ENCODE data around the gene SMIM22.

Gene SMIM22

DNA sequence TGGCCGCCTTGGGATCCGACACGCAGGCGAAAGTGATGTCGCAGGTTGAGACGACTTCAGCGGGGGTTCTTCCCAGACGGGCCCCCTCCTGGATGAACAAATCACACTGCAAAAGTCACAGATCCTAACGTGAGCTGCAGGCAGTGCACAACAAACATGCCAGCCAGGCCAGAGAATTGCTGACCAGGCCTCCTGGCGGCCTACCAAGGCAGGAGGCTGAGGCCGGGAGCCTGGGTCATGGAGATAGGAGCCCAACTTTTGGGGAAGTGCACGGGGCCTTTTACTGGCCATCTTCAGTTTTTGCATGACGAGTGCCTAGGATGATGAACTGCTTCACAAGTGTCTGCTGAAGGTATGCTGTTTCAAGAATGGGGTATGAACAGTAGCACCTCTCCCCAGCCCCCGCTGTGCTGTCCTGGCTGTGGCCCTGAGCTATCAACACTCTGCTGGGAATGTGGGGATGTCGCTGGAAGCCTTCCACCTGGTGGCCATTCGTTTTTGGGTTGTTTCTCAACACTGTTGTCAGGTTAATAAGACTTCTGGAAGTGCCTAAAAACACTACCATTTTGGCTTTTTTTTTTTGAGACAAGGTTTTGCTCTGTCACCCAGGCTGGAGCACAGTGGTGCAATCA is 19.5 kb downstream of the SMIM22 start:
- DNase-seq (ENCODE audit: low spot score) = no peak

DNA sequence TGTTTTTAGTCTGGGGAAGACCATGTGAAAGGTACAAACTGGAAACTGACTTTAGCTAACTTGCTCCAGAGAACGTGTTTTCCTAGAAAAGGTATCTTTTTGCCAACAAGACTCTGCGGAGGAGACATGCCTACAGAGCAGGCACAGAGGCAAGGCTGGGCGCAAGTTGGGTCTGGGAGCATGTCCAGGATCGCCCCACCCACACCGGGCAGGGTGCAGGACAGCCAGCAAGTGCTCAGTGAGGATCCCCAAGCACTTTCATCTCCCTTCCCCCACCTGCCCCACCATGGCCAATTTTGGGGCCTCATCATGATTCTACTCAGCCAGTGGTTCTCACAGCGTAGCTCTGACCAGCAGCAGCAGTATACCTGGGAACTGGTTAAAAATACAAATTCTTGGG is 25.5 kb downstream of the SMIM22 start:
- no peak for DNase-seq (ENCODE audit: low spot score)

DNA sequence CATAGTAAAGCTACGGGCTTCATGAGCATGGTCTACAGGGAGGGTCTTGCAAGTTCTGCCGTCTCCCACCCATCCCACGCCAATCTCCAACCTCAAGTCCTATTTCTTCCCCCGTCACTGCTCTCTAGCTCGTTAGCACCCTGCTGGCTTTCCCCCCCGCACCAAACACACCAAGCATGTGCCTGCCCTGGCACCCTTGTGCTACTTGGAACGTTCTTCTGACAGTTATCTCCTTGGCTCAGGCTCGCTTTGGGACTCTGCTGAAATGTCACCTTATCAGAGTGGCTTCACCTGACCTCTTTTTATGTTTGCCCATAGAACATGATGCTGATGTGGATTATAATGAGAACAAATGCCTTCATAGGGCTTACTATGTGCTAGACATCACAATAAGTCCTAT is 30.0 kb downstream of the SMIM22 start:
- DNase-seq (ENCODE audit: low spot score) = no peak

DNA sequence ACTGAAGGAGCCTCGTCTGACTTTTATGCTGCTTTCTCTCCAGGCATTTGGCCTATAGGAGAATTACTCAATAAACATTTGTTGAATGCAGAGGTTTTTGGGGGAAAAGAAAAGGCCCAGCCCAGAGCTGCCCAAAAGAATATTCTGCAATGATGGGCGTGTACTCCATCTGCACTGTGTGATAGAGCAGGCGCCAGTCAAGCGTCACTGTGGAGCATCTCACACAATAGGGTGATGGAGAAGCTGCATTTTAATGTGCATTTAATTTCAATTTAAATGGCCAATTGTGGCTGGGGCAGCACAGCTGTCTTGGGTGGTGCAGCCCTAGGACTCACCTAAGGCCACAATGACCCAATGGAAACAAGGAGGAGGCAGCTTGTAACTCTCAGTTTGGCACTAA is 31.4 kb downstream of the SMIM22 start:
- no peak for DNase-seq (ENCODE audit: low spot score)

DNA sequence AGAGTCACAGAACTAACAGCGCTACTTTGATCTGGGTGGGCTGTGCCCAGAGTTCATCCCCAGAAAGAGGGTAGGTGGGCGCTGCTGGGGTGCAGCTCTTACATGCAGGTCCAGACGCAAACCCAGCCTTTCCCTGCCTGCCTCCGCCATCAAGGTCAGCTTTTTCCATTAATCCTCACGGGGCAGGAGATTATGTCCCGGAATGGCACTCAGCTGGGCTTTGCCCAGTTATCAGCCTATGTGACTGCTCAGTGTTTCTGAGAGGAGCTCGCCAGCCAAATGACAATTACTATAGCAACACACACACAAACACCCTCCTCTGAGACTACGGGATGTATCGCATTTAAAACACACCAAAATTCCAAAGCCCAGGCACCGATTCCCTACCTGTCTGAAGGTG is 31.8 kb downstream of the SMIM22 start:
- no peak for DNase-seq (ENCODE audit: low spot score)

DNA sequence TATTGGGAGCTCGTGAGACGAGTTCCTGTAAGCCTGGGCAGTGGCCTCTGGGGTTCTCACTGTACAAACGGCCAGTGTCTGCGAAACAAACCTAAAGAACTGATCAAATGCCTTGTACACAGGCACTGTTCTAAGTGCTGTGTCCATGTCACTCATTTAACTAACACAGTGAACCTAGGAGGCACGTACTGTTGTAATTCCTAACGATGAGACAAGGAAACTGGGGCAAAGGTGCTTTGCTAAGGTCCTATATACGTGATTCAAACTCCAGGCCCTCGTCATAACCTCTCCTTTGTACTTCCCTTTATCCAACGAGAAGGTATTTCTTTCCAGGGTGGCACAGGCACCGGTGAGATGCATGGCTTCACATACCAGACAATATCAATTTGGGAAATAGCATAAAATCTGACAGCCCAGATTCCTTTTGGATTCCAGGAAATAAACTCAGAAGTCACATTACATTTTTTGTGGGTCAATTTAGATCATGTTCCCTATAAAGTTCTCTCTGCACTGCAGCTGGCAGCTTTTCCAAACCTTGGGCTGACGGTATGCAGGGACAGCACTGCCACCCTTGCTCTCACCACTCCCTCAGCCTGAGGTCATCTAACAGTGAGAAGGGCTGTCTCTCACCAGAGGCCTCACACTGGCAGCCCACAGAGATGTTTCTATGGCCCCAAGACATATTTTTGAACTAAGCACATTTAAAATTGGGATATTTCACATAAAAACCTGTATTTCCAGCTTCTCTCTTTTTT is 33.6 kb downstream of the SMIM22 start:
- DNase-seq (ENCODE audit: low spot score) = no peak

DNA sequence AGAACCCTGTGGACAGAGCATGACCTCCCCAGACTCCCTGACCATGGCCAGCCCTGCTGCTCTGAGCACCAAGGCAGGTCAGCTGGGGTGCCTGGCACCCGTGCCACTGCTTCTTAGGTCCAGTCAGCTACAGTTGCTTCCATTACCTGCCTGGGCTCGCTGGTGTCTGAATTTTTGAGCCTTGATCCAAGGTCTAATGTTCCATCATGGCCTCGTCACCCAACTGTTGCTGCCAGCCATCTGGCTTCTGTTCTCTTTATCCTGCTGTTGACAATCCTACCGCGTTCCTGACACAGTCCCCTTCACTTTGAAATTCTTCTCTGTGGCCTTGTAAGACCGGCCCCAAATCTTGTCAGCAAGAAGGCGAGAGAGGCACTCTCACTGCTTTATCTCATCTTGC is 35.2 kb downstream of the SMIM22 start:
- no peak for DNase-seq (ENCODE audit: low spot score)

DNA sequence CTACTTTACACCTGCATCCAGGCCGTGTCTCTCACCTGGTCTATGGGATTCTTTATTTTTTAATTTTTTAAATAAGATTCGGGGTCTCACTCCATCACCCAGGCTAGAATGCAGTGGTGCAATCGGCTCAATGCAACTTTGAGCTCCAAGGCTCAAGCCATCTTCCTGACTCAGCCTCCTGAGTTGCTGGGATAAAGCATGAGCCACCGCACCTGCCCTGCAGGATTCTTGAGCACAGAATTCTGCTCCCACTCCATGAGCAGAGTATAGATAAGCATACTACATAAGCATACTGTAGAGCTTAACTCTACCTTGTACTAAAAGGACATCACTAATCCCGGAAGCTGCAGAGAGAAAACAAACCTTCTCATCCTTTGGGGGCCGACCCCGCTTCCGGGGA is 36.4 kb downstream of the SMIM22 start:
- no peak for DNase-seq (ENCODE audit: low spot score)

DNA sequence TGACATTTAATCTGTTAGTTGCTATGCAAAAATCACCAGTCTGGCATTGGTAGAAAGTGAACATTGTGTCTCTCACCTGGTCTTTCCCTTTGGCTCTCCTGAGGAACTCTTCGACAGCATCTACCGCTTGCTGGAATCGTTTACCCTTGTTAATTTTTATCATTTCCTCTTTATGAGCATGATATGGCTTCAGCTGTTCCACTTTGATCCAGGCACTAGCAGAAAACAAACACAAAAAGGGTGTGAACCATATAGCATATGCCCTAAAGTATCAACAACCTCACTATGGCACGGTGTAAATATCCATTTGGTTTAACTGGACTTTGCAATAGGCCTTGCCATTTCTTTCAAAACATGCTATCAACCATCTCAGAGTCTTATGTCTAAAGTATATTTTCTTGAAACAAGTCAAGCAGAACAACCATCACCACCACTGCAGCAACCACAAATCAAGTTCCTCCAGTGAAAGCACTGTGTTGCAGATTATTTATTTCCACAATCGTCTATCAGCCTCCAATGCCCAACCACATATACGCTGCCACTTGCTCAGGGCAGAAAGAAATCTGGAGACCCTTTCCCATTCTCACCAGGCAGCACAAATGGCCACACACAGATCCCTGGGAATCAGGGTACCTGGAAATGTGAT is 37.7 kb downstream of the SMIM22 start:
- DNase-seq (ENCODE audit: low spot score) = no peak

DNA sequence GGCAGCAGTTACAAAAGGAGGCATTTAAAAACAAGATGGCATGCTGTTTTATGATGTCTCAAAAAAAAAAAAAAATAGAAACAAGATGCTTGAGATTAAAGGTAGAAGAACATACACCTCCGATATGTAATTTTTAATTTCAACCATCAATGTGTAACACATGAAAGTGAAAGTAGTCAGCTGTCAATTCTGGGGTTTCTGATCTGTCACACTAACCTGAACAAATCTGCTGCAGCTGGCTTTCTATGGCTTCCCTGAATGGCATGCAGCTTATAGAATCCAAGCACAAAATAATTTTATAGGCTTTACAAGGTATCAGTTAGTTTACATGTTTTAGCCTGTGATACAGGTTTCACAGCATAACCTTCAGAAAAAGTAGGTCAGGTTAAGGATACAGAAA is 38.4 kb downstream of the SMIM22 start:
- DNase-seq (ENCODE audit: low spot score) = no peak

DNA sequence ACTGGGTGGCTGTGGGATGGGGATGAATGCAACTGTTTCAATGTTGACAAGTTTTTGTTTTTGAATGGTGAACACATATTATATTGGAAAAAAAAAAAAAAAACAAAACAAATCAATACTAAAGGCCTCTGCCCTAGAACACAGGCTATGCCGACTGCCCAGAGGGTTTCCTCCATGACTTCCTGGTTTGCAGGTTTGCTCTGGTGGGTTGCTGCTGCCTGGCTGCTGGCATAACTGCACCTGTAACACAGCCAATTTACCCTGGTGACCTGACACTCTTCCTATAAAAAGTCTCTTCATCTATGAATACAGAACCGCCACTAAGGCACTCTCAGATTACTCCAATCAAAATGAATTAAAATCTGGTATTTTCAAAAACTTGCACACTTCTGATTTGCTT is 41.6 kb downstream of the SMIM22 start:
- no peak for DNase-seq (ENCODE audit: low spot score)

DNA sequence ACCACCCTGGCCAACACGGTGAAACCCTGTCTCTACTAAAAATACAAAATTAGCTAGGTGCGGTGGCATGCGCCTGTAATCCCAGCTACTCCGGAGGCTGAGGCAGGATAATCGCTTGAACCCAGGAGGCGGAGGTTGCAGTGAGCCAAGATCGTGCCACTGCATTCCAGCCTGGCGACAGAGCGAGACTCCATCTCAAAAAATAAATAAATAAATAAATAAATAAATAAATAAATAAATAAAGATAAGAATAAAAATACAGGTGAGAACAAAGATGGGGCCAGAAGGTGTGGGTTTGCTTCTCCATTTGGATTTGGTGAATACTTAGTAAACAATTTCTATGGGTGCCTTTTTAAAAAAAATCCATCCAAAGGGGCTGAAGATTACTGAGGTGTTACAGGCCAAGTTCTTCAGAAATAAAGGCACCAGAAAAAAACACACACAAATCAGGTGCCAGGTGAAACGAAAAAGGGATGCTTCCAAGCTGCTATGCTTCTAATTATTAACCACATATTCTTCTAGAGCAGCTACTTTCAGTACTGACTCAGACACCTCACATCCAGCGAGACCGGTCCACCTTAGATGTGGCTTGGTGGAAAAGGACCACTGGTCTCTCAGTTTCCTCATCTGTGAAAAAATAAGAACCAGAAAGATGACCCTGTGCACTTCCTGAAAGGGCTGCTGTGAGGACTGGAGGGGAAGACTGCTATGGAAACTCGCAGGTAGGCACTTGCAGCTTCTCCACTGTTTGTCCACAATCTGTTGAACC is 42.7 kb downstream of the SMIM22 start:
- DNase-seq (ENCODE audit: low spot score) = no peak

DNA sequence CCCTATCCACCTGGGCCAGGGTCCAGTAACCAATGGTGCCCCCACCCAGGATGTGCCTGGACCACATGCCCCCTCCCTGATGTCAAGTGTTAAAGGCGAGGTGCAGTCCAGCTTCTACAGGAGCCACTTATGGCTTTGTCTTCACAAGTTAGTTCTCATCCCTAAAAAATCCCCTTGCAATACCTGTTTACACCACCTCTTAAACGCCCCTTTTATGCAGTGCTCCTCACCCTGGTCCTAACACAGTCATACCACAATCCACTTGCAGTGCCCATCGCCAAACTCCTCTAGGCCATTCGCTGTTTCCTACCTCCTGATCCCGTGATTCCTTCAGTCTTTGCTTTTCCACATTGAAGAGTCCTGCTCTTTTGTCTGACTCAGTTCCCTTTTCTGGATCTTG is 44.8 kb downstream of the SMIM22 start:
- DNase-seq (ENCODE audit: low spot score) = no peak

DNA sequence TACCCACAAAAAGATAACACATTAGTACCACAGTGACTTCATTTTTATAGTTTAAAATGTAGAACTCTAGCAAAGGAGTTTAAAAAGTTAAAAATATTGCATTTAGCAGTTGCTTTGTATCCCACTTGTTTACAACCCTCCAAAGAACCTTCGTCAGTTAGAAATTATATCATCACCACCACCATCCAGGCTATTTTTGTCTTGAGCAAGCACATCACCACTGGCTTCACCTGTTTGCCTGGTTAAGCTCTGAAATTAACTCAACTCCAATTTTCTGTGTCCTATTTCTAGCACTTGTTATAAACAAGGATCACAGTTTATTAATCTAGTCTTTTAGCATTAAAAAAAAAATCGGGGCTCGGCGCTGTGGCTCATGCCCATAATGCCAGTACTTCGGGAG is 45.8 kb downstream of the SMIM22 start:
- DNase-seq (ENCODE audit: low spot score) = no peak

All from COLO829 (cell line).